ENCODE data around the gene STYX.

DNA sequence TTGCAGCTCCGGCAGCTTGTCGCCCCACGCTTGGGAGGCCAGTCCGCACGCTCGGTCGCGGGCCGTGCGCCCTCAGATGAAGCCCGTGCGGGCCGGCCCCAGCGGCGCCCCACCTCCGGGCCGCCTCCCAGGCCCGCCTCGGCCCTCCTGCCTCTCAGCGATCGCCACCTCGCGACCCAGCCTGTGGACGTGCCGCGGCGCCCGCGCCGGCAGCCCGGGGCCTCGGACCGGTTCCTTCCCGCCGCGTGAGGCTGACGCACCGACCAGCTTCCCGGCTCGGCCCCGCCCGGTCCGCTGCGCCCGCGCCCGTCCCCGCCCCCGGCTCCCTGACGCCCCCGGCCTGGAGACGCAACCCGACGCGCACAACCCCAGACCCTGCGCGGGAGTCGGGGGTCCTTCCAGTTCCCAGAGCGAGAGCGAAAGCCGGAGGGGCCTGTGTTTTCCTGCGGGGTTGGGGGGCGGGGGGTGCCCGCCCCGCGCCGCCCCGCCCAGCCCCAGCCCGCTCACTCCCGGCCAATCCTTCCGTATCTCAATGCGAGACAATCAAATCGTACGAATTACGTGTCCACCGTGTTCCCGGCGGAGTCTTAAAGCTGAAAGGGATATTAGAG lies 34.4 kb upstream of the STYX start, which contains the start of gene ERO1A:
- TF ChIP-seq, protein P1, sequence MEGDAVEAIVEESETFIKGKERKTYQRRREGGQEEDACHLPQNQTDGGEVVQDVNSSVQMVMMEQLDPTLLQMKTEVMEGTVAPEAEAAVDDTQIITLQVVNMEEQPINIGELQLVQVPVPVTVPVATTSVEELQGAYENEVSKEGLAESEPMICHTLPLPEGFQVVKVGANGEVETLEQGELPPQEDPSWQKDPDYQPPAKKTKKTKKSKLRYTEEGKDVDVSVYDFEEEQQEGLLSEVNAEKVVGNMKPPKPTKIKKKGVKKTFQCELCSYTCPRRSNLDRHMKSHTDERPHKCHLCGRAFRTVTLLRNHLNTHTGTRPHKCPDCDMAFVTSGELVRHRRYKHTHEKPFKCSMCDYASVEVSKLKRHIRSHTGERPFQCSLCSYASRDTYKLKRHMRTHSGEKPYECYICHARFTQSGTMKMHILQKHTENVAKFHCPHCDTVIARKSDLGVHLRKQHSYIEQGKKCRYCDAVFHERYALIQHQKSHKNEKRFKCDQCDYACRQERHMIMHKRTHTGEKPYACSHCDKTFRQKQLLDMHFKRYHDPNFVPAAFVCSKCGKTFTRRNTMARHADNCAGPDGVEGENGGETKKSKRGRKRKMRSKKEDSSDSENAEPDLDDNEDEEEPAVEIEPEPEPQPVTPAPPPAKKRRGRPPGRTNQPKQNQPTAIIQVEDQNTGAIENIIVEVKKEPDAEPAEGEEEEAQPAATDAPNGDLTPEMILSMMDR (IDR thresholded peaks at IDR 0.05), result no peak
- peak in 1 of 2 donors; percentile 38 for TF ChIP-seq POLR2AphosphoS5 (IDR thresholded peaks at IDR 0.05; ENCODE audit: insufficient read depth in 1 of 2, low read depth in 1 of 2)

All from vagina (tissue), 2 donors.